Cerebellar nuclear complex (tissue), 1 donor: ENCODE data around the gene PSORS1C2.

Experiments
- DNase-seq, 2 experiments: peaks; one replicate each; lab custom pipeline; 2025; lab: John Stamatoyannopoulos, UW

Gene PSORS1C2

DNA sequence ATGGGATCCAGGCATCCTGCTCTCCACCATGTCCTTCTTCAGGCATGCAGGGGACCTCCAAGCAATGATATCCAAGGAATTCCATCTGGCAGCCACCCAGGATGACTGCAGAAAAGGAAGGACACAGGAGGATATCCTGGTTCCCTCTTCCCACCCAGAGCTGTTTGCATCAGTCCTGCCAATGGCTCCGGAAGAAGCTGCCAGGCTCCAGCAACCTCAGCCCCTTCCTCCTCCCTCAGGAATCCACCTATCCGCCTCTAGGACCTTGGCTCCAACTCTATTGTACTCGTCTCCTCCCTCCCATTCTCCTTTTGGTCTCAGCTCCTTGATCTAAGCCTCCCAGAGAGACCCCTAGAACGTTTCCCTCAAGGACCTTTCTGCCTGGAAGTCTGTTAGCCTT, 733 bp upstream of the PSORS1C2 start:
- DNase-seq = no peak

DNA sequence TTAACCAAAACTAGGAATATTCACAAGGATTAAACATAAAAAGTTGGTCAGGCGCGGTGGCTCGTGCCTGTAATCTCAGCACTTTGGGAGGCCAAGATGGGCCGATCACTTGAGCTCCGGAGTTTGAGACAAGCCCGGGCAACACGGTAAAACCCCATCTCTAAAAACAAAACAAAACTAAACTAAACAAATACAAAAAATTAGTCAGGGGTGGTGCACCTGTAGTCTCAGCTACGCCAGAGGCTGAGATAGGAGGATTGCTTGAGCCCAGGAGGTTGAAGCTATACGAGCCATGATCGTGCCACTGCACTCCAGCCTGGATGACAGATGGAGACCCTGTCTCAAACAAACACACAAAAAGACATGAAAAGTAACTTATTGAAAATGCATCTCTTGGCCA, 3.2 kb downstream of the PSORS1C2 start:
- DNase-seq = no peak

DNA sequence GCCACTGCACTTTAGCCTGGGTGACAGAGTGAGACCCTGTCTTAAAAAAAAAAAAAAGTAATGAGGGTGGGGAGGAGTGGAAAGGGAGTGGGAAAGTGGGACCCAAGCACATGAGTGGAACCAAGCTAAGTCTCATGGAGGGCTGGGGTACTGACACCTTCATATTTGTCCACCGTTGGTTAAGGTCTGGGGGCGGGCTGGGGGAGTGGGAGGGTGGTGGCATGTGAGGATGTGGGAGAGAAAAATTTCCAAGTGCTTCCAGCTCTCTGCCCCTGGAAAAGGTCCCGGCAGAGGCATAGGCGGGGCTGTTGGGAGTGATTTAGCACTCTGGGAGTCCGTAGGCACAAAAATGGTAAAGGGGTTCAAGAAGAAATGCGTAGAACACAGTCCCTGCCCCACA, 6.1 kb downstream of the PSORS1C2 start:
- DNase-seq = no peak

DNA sequence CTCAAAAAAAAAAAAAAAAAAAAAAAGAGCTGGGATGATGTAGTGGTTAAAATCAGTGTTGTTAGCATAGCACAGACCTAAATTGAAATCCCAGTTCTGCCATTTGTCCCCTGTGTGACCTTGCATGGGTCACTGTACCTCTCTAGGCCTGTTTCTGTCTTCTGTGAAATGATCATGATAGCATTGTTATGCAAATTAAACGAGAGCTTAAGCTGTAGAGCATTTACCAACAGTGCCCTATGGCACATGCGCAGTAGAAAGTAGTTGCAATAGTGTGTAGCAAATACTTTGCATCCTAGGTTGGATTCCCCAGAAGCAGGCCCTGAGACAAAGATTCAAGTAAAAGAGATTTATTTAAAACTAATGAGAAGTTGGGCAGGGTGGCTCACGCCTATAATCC, 7.3 kb downstream of the PSORS1C2 start:
- no peak for DNase-seq

DNA sequence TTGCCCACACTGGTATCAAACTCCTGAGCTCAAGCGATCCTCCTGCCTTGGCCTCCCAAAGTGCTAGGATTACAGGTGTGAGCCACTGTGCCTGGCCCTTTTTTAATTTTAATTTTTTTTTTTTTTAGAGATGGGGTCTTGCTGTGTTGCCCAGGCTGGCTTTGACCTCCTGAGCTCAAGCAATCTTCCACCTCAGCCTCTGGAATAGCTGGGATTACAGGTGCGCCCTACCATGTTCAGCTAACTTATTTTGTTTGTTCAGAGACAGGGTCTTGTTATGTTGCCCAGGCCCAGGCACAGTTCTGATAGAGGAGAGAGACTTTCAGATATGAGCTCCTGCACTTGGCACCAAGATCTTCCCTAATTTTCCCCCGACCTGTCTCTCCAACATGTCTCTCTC, 8.1 kb downstream of the PSORS1C2 start:
- no peak for DNase-seq

DNA sequence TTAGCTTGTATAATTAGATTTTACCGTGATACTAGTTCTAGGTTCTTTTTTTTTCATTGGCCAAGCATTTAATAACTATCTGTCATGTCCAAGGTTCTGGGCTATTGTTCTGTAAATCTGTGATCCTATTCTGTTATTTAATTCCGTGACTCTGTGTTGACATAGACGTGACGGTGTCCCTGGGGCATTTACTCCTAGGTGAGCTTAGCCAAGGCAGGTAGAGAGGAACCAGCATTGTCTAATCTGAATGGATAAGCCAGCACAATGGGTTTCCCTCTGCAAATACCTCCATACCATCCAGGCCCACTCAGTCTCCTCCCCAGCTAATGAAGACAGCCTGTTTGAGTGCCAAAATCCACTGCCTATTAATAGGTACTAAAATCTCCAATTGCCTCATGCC, 9.7 kb downstream of the PSORS1C2 start:
- no peak for DNase-seq

DNA sequence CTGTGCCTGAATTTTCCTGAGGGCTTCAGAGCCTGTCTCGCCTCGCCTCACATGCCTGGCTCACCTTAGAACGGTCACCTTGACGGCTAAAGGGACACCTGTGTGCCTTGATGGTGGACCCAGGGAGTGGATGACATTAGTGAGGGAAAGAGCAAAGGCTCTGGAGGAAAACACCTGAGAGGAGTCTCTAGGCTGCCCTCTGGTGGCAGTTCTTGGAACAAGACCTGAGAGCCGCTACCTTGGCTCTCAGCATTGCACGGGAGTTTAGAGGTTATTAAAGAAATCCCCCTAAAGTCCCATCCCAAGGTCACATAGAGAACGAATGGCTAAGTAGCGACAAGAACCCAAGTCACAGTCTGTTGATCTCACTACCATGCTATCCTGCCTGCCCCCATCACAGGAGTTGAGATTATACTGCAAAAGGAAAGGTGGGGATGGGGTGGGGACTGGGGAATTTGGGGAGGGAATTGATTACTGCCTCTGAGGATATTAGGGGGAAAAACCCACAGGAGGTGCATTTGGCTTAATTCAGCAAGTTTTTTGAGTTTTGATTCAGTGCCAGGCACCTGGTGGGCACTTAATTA, 10.7 kb downstream of the PSORS1C2 start:
- peak in 1 of 2 experiments; percentile 46 for DNase-seq

DNA sequence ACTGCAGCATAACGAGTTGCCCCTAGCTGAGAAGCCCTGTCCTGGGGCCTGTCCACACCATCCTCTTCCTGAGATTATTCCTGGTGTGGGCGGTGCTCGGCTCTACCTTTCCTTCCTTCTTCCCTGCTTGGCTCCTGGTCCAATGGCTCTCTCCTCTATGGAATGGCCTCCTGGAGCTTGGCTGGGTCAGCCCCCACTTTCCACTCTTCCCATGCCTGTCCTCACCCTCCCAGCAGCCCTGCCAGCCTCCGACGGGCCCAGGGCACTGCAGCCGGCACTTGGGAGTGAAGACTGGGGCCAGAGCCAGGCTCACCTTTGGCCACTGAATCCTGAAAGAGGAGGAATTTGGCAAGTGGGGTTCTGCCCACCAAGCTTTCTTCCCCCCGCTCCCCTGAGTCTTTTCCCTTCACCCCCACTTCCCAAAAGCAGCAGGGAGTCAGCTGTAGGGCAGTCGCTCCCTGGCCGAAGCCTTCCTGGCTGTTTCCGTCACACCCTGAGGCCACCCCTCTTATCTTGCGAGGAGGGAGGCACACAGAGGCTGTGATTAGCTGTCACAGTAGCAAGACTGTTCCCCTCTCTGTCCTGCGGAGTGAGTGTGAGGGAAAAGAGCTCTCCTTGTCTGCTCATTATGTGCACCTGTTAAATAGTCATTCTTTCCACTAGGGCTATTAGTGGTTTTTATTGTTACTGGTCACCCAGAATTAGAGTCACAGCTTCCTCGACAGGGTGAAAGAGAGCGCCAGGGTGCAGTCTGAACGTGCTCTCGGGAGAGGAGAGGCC, 12.3 kb downstream of the PSORS1C2 start:
- DNase-seq = no peak

DNA sequence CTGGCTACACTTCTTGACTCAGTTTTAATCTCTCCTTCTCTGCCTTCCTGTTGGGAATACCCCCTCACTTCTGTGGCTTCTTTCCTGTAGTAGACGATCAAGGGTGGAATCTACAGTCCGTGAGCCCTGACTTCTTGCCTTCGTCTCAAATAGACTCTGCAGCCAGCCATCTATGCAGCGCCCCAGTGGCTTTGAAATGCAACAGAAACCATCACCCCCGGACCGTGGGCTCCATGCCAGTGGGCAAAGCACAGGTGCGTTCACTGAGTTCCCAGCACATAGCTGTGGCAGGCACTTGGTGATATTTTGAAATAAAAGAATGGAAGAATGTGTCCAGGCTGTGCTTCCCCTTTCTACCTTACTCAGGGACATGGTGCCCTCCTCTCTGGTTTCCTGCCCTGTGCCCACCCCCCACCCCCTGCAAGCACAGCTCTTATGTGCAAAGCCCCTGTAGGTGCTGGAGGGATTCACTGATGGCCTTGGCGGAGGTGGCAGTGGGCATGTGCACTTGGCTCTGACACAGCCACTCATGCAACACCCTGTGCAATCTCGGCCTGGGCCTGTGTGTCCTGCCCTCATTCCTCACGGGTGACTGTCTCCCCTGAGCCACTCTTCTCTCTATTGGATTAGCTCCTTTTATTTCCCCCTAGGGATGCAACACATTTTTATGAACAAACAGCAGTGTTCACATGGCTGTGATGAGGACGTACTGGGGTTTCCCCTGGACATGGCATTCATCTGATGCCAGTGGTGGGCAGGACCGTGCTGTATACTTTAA, 13.1 kb downstream of the PSORS1C2 start:
- DNase-seq = no peak

DNA sequence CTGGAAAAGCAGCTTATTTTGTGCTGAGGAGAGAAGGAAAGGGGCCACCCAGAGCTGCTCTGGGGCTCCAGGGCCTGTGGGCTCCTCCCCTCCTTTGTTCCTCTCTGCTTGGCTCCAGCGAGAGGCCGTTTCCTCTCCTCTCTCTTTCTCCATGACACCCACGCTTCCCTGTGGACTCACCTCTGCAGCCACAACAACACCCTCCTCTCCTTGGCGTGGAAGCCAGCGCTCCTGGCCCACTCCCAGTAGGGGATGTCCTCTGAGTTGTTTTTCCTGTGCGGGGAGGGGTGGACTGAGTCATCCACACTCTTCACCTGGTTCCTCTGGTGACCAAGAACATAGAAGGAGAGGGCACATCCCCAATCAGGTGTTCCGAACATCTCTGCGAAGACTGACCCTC, 13.7 kb downstream of the PSORS1C2 start:
- no peak for DNase-seq

DNA sequence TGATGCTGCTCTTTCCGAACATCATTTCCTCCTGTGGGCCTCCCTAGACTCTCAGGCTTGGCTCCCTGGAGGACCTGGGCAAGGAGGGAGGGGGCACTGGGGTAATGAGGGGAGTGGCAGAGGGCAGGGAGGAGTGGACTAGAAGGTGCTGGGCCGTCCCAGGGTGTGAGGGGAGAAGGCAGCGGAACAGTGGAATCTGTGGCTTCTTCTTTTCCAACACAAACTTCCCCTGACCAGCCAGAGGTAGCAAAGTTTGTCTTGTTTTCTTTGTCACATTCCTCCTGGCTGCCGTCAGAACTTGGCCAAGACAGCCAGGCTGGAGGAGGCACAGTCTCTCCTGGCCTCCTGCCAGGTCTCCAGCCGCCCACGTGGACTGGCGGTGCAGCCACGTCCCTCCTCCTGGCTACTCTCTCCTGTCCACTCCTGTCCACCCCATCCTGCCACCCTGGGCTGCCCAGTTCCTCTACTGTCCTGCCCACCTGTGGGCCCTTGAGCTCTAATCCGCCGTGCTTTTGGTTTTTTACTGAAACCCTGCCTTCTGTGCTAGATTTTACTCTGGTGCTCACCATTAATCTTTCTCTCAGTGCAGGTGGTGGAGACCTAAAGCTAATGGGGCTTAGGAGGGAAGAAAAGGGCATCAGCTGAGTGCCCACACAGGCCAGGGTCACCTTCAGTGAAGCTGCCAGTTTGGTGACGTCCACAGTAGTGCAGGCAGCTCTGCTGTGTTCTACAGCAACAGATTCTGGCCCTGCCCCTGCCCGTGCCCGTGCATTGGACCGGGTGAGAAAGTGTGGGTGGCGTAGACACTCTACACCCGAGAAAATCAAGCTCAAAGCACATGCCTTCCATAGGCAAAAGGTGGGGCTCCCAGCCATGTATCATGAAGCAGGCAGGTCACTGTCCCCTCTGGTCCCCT, 15.8 kb downstream of the PSORS1C2 start:
- no peak for DNase-seq

DNA sequence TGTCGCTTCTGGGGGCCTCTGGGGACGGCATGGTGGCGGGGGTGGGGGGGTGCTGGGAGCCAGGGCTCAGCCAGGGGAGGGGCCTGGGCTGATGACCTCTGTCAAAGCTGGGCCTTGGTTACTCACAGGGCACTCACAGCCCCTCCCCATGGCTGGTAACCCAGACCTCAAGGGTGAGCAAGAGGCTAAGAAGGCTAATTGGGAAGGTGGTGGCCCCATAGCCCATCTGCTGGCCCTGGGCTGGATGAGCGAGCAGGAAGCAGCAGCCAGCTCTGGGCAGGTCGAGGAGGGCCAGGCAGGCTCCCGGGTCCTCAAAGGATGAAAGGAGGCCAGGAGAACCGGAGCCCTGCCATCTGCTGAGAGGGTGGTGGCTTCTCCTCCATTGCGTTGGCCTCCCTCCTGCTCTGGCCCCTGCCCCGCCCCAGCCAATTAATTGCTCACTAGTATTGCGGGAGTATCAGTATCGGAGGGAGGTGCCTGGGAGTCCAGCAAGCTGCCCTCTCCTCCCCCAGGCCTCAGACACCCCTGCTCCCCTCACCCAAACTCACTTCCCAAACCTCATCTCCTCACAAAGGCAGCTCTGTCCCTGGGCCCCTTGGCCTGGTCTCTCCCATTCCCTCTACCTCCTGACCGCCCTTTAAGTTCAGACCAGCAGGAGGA, 17.6 kb downstream of the PSORS1C2 start:
- DNase-seq = no peak

DNA sequence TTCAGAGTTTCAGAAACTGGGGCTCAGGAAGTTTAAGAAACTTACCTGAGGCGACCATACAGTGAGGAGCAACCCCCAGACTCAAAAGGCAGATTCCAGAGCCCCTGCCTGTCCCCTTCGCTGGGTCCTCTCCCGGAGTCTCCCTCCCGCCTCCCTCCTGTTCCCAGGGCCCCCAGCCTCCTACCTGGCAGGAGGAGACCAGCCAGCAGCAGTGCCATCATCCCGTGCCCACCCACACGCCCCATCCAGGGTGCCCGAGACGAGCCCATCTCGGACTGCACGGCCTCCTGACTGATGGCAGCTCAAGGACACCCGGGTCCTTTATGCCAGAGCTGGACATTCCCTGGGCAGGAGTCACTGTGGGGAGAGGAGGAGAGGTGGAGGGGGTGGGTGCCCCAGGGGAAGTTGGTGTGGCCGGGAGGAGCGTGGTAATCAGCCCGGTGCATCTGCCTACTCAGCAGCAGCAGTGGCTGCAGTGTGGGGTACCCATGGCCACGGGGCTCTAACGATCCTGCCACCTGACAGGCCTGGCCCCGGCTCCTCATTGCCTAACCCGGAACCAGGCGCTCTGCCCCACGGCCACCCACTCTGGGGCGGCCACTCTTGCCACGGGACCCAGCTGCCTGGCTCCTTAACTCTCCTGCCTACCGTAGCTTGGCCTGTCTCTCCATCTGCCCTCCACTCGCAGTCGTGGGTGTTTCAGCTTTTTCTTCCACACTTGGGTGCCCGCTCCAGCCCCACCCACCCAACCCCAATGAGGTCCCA, 18.5 kb downstream of the PSORS1C2 start, which contains the start of gene CDSN:
CDSN (minus strand) TSS at position 296 of the 765 bp plus-strand sequence; CDS start at position 269, 27 bp downstream.
- DNase-seq = no peak

DNA sequence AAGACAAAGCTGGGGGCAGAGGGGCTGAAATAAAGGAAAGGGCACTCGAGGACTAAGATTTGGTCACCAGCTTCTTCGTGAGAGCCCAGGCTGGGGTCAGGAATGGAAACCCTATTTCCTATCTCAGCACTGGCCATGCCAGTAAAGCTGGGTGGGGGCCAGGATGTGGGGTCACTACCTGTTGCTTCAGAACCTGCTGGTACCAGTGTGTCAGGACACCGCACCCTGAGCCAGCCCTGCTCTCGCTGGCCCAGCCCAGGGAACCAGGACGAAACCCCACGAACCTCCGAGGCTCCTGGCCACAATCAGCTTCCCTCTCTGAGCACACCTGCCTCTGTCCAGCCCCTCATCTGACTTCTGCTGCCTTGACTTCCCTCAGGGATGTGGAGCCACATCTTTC, 20.7 kb downstream of the PSORS1C2 start:
- no peak for DNase-seq

DNA sequence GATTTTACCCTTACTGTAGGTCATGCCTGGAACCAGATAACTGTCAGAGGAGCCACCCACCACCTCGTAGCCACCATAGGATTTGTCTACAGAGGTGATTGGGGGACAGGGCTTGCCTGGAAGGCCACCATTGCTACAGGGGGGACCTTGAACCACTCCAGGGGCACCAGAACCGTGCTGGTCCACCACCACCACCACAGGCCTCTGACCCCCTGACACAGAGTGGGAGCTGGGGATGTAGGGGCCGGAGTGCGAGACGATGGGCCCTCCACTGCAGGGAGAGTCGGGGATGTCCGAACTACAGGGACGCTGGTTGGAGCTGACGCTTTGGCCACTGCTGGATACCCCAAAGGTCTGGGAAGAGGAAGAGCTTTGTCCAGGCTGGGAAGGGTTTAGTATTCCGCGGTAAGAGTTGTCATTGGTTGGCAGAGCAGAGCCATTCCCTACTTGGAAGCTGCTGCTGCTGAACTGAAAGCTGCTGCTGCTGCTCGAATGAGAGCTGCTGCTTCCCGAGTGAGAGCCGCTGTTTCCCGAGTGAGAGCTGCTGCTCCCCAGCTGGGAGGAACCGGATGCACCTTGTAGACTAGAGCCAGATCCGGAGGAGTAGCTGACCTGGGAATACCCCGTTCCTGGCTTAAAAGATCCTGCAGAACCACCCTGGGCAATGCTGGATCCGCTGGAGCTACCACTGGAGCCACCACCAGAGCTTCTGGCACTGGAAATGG, 22.0 kb downstream of the PSORS1C2 start:
- DNase-seq = no peak

DNA sequence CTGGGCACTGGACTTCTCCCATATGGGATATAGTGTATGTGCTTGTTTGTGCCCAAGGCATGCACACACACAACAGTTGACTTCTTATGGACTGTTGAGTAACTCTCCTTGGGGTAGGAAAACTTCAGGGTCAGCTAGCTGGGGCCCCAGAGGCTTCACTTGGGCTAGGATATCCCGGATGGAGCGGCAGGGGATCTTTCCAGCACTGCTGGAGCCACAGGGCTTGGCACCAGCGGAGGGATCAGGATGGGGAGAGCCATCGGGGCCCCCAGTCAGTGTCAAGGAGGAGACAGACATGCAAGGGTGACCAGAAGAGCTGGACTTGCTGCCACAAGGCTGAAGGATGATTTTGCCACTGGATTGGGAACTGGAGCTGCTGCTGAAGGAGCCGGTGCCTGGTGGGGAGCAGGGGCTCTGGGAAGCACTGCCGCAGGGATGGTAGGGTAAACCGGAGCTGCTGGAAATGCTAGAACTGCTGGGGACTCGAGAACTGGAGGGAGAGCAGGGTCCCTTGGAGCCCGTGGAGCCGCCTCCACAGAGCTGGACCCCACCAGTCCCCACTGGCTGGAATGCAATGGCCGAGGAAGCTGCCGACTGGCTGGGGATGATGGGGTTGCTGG, 22.8 kb downstream of the PSORS1C2 start:
- no peak for DNase-seq

DNA sequence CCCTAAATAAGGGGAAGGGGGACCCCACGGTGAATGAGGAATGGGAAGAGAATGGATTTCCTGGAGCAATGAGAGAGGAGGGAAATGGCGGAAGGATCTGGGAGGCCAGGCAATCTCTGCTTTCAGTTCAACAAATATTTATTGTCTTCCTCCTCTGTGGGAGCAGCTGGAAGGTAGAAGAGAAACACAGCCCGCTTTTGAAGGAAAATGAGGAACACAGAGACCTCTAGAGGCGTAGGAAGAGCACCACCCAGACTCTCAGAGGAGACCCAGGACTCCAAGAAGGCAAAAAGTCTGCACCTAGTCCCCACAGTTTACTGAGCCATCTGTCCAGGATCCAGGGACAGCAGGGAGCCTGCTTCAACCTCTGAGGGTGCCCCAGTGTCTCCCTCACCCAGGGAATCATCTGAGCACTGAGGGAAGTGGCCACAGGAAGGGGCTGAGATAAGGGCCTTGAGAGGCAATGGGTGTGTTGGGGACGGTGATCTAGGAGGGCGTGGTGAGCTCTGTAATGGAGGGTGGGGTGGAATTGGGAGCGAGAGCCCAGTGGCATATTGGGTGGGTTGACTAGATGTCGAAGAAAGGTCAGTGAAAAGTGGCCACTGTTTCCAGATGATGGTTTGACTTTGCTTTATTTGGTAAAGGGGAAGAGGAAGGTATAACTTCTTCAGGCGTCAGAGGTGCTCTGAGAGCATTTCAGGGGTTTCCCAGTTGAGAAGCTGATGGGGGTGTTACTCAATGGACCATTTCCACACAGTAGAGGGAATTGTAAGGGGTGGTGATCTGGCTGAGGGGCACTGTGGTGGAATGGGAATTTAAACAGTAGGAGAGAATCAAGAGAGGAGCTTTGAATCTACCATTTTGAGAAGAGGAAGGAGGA, 23.7 kb downstream of the PSORS1C2 start:
- DNase-seq = no peak

DNA sequence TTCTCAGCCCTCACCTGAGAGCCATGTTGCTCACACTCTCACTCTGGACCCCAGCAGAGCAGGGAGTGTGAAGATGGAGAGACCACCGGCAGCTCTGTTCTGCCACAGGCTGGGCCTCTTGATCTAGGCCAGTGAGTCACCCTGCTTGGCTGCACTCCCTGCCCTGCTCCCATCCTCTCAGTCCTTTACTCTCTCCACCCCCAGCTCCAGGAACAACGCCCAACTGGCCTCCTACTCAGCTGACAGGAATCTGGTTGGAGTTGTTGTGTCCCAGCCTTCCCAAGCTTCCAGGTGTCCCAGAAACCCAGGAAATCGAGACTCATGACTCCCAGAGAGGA, 24.4 kb downstream of the PSORS1C2 start, which contains the start of gene PSORS1C1:
PSORS1C1 (plus strand) TSS at position 260 of the 338 bp plus-strand sequence. CDS start 14,833 bp downstream, outside the sequence.
- no peak for DNase-seq
